Pericardium fibroblast (primary cell): ENCODE data around the gene SLC47A2. TPM values are rescaled to one million over a fixed set of nuclear protein-coding genes. Genes with fewer than 3 reads are reported as not detected.

Experiments used
- total RNA-seq: library from RNA; depleted of rRNA; stranded (reverse); fragments of >200 nt; gene quantifications from 2 replicates; pipeline ENCODE4 v1.2.3, GENCODE V29; 2015

The SLC47A2 gene, protein sequence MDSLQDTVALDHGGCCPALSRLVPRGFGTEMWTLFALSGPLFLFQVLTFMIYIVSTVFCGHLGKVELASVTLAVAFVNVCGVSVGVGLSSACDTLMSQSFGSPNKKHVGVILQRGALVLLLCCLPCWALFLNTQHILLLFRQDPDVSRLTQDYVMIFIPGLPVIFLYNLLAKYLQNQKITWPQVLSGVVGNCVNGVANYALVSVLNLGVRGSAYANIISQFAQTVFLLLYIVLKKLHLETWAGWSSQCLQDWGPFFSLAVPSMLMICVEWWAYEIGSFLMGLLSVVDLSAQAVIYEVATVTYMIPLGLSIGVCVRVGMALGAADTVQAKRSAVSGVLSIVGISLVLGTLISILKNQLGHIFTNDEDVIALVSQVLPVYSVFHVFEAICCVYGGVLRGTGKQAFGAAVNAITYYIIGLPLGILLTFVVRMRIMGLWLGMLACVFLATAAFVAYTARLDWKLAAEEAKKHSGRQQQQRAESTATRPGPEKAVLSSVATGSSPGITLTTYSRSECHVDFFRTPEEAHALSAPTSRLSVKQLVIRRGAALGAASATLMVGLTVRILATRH
- total RNA-seq = not detected in 2 replicates

DNA sequence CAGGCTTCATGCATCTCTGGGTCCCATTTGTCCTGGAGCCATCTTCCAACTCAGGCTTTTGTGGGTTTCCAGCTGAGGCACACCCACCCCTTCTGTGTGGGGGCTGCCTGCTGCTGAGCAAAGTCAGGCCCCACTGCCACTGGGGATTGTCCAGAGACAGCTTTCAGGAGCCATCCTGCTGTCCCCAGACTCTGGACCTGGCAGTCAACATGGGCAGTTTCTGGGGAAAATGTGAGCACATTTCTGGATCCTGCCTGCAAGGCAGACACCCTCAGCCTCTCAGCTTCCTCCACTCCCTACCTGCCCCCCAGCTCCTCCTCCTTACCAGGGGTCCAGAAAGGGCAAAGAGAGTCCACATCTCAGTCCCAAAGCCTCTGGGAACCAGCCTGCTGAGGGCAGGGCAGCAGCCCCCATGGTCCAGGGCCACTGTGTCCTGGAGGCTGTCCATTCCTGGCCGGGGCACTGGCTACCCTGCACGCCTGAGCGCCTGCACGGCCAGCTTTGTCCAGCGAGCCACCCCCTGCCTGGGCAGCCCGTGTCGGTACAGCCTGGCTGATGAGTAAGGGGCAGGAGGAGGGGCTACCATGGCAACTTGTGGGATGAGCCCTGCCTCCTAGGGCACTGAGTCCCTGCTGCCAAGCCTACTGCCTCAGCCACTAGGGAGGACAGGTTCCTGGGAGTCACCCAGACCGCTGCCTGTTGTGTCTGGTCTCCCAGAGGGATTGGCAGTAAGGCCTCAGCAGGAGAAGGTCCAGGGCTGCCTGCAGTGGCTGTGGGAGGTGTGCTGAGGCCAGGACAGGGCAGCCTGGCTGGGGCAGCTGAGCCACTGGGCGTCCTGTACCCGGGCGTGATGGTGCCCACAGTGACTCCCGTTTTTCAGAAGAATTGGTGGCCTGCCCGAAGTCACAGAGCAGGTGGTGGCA is at the start of gene SLC47A2:
Gene SLC47A2, minus strand, starts transcription at position 477 of the 923 bp plus-strand sequence. Its CDS starts 29 bp downstream, at position 448.

DNA sequence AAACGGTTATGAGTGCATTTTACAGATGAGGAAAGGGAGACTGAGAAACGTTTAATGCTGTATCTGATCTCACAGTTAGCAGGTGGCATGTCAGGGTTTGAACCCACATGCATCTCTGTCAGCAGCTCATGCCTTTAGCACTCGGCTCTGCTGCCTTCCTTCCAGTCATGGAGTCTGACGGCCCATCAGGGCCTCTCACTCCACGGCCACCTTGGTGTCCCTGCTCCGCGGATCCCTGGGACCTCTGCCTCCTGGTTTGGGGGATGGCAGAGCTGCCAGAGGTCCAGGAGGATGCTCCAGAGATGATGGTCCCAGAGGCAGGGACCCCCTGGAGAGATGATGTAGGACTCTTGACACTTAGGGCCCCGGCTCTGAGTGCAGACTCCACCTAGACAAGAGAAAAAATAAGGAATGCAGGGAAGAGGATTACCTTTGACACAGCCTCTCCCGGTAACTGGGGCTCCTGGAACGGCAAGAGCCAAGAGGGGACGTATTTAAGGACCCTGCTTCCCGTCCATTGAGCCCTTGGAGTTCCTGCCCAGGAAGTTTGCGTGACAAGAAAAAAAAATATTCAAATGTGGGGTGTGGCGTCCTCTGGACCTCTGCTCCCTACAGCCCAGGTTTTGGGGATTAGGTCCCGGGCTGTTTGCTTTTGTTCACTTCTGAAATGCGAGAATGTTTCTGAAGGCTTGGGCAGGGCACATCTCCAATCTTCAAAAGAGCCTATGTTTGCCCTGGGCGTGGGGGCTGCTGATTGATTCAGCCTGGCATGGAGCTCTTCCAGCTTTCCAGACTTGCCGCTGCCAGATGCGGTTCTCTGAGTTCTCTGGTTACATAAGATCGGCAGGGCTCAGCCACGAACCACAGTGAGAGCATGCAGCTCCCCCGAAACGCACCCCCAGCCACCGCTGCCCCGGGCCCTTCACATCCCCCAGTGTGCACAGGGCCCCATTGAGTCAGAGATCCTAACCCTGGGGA is 31.7 kb upstream of the SLC47A2 start, which contains the start of gene ALDH3A1:
Gene ALDH3A1, minus strand, starts transcription at position 470 of the 978 bp plus-strand sequence. CDS start 3,169 bp downstream, outside the sequence.

GRCh38 chr17:19648475-19649273 is 67.7 kb downstream of the SLC47A2 start, which contains the start of gene ALDH3A2:
Gene ALDH3A2 (plus strand): TSS chr17:19648751. CDS start chr17:19648972, 221 bp downstream.

Other genes starting within 250 kb of the SLC47A2 start
- gene SLC47A1, start 182.7 kb downstream of the SLC47A2 start, total RNA-seq = 0.43 and 0.70 TPM in 2 replicates
- gene ALDH3A2, start 67.8 kb downstream of the SLC47A2 start, total RNA-seq = 38.4 and 61.7 TPM in 2 replicates
- gene ALDH3A1, start 31.7 kb upstream of the SLC47A2 start, total RNA-seq = not detected in 2 replicates
- 21.5 and 26.0 TPM in 2 replicates for gene ULK2, start 151.4 kb upstream of the SLC47A2 start, total RNA-seq